GM18519 (cell line): ENCODE data around the gene ARAP1.

Source experiments
- ATAC-seq: cut with Tn5 transposase; IDR thresholded peaks from one replicate; pipeline ENCODE4 v1.9.1; 2021; ENCODE audit warnings: mild to moderate bottlenecking, moderate library complexity; ENCODE audit not compliant: unreplicated experiment, low FRiP score

ARAP1 gene

GRCh38 chr11:72764503-72764902 lies 12.3 kb upstream of the ARAP1 start:
- ATAC-seq = no peak

DNA sequence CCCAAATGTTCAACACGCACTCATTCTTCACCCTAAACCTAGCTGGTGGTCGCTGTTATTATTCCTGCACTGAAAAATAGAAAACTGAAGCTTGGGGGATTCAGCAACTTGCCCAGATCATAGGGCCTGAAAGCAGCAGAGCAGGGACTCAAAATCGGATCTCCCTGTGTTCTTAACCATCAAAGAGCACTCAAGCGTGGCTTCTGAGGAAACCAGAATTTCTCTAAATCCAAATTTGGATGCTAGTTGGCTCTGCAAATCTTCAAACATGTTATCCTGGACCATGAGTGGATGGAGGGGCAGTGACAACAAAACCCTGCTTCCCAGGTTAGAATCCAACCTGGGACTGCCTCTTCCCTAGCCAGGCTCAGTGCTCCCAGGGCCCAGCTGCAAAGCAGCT lies 11.6 kb upstream of the ARAP1 start:
- ATAC-seq = no peak

- ATAC-seq = no peak
These were observed 10.6 kb upstream of the ARAP1 start for GRCh38 chr11:72762641-72763304.

GRCh38 chr11:72760539-72761405 lies 8.6 kb upstream of the ARAP1 start:
- no peak for ATAC-seq

DNA sequence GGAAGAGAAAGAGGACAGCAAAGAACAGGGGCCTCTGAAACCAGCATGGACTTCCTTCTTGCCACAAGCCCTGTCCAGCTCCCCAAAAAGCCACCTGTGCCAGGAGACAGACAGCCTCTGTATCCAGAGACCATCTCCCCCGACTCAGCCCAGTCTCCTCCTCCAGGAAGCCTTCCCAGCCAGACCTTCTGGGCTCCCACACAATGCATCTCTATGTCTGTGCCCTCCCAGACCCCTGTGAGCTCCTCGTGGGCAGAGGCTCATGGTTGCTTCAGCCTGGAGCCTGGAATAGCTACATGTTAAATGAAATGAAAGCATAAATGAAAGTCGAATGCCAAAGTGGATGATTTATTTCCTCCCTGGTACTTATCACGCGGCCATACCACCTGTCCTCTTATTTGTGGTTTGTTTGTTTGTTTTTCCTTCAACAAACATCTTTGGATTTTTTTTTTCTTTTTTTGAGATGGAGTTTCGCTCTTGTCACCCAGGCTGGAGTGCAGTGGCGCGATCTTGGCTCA lies 7.3 kb upstream of the ARAP1 start:
- no peak for ATAC-seq

DNA sequence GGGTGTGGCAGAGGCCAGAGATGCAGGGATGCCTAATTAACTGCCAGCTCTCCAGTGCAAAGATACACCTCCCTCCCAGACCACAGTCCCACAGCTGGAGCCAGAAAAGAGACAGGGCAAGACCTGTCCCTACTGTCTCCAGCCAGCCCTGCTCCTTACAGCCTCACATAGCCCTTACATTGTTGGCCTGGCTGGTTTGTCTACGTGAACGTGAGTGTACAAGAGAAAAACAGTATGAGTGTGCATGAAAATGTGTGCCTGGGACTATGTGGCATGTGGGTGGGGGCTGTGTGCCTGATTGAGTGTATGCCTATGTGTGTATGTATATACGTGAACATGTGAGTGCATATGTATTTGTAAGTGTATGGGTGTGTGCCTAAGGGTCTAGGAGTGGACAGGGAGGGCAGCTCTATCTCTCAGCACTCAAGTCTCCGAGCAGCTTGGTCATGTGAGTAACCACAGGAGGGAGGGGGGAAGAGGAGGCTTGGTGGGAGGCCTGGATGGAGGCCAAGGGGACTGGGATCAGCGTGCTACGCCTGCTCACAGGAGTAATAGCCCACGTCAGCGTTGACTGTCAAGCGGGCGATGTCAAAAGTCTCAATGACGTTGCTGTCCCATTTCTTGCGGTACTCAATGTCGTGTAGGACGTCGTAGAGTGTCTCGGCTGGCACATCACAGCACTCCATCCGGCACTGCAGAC lies 6.6 kb upstream of the ARAP1 start:
- ATAC-seq = no peak

- no peak for ATAC-seq
These were observed 6.1 kb upstream of the ARAP1 start for GRCh38 chr11:72758304-72758689.

- ATAC-seq = no peak
These were observed 3.6 kb upstream of the ARAP1 start for GRCh38 chr11:72755713-72756285.

GRCh38 chr11:72754544-72755155 lies 2.4 kb upstream of the ARAP1 start:
- no peak for ATAC-seq

DNA sequence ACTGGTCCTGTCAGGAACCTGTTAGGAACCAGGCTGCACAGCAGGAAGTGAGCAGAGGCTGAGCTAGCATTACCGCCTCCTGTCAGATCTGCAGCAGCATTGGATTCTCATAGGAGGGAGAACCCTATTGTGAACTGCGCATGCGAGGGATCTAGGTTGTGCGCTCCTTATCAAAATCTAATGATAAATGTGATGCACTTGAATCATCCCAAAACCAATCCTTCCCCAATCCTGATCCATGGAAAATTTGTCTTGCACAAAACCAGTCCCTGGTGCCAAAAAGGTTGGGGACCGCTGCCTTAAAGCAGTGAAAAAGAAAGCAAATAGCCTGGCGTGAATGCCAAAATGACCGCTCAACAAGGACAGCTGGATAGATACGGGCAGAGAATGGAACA lies 1.9 kb upstream of the ARAP1 start:
- no peak for ATAC-seq

DNA sequence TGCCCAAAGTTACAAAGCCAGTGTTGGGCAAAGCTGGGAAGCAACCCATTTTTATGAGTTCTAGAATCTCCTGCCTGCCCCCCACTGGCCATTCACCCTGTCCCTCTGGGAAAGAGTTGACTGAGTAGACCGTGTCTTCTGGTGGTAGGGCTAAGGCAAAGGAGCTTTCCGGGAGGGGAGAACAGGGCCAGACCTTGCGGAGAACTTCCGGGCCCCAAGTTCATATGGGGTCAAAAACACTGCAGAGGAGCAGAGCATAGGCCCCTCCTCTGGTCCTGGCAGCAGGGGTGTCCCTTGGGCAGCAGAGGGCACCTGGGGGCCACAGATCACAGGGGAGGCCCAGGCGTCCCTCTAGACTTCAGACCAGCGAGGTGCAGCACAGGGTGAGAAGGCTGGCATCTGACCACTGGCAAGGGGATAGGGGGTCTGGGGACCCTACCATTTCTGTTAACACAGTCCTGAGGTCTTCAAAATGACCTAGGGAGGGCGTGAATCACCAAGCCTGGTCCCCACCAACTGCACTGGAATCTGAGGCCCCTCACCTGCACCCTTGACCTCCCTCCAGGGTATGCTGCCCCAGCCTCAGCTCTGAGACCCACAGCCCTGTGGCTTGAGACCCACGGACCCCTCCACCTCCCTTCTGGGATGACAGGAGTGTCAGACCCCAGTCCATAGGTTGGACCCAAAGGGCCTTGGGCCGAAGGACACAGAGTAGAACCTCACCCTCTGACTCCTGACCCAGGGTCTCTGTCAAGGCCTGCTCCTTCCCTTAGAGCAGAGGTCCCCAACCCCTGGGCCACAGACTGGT lies 1.3 kb upstream of the ARAP1 start:
- no peak for ATAC-seq

- no peak for ATAC-seq
These were observed 806 bp downstream of the ARAP1 start for GRCh38 chr11:72751116-72752087.

DNA sequence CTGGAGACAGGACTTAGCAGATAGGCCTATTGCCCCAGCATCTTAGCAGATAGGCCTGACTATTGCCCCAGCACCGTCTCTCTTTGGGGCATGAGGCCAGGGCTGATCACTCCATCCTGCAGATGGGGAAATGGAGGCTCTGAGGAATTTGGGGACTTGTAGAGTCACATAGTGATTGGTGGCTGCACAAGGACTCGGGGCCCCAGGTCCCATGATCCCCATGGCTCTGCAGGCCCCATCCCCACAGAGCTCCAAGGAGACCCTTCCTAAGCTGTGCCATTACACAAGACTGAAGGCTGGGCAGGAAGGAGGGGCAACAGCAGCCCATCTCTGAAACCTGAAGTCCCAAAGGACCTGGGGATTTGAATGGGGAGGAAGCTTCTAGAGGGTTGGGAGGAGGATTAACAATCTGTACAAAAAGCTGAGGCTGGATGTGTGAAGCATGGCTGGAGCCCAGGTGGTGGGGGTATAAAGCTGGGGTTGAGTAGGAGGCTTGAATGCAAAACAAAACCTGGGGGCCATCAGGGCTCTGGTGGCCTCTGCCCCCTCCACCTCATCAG lies 1.6 kb downstream of the ARAP1 start:
- no peak for ATAC-seq

DNA sequence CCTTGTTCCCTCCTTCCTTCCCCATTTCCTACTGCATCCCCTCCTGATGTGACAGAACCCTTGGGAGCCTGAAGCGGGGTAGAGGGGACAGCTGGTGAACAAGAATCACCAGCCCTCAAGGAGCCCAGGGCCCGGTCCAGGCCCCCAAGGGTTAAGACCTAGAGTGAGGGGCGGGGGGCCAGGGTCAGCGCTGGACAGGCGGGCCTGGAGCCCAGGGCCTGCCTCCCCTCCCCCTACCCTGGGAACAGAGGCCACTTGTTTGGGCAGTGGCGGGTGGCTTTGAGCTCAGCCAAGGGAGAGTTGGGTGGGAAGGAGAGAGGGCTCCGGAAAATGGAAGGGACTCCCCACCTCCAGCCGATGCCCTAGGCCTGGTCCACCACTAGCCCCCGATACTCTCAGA lies 2.1 kb downstream of the ARAP1 start:
- ATAC-seq = no peak

DNA sequence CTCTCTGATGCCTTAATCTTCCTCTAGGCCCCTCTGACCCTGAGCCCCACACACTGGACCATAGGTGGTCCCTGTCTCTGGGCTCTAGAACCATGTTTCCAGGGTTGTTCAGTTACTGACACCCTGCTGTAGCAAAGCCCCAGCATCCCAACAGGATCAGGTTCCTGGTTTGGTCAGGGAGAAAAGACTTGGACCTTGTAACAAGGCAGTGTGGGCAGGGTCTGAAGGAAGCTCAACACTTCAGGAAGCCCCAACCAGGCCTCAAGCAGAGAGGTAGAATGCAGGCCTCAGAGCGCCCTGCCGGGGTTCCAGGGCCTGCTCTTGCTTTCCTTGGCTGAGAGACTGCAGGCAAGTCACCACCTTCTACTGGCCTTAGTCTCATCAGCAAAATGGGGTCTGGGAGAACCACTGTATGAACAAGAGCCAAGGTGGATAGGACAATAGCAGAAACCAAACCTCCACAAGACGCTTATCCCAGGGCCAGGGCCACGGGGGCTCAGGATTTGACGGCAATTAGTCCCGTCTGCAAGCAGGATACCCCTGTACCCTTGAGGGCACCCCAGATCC lies 4.8 kb downstream of the ARAP1 start:
- no peak for ATAC-seq

GRCh38 chr11:72746821-72747220 lies 5.4 kb downstream of the ARAP1 start:
- no peak for ATAC-seq

GRCh38 chr11:72745925-72746550 lies 6.2 kb downstream of the ARAP1 start:
- ATAC-seq = no peak
